ENCODE results near the gene FOXS1. TPM values are rescaled to one million over a fixed set of nuclear protein-coding genes. Genes with fewer than 3 reads are reported as not detected.

Gene FOXS1
- total RNA-seq, 1 donor from 2014 or later = 3.3 TPM

DNA sequence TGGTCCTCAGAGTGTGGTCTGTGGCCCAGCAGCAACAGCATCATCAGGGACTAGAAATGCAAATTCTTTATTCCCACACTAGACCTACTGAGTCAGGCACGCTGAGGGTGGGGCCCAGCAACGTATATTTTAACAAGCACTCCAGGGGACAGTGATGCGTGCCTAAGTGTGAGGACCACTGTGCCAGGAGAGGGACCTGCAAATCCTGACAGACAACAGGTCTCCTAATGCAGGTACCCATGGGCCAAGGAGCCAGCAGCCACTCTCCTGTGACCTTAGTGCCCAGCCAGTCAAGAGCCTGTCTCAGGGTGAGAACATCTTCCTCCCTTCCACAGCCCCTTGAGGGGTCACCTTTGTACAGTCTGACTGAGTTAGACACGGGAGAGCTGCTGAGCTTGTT is 34.2 kb downstream of the FOXS1 start:
- no peak overlapping the region for H3K27ac ChIP-seq
- no peaks in the 10 kb centered on the region for H3K27me3 ChIP-seq
- ATAC-seq (no peak), DNase-seq (no peak)
- no peaks in the 10 kb centered on the region for H3K9me3 ChIP-seq
- H3K4me3 ChIP-seq = no peak overlapping the region
- H3K36me3 ChIP-seq = no peaks in the 10 kb centered on the region
- intact Hi-C loops (cut with DNase I) = no loop called here
- TF ChIP-seq, protein P1, sequence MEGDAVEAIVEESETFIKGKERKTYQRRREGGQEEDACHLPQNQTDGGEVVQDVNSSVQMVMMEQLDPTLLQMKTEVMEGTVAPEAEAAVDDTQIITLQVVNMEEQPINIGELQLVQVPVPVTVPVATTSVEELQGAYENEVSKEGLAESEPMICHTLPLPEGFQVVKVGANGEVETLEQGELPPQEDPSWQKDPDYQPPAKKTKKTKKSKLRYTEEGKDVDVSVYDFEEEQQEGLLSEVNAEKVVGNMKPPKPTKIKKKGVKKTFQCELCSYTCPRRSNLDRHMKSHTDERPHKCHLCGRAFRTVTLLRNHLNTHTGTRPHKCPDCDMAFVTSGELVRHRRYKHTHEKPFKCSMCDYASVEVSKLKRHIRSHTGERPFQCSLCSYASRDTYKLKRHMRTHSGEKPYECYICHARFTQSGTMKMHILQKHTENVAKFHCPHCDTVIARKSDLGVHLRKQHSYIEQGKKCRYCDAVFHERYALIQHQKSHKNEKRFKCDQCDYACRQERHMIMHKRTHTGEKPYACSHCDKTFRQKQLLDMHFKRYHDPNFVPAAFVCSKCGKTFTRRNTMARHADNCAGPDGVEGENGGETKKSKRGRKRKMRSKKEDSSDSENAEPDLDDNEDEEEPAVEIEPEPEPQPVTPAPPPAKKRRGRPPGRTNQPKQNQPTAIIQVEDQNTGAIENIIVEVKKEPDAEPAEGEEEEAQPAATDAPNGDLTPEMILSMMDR (IDR thresholded peaks at IDR 0.05) = no peak
- peaks cover 11% of the 10 kb centered on the region for H3K4me1 ChIP-seq

DNA sequence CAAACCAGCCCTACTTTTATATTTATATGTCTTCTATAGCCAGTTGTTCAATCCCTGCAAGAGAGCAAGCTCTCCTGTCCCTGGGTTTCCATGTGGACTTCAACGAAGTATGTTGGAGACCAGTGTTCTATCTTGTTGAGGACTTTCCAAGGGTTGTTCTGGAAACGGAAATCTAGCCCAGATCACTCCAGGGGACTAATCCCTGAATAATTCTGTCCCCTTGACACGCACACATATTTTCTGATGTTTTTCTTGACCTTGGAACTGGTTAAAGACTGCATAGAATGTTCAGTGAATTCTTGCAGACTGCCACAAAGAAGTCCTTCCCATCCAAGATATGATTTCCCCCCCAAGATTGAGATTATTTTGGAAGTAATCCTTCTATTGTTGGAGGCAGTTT is 35.7 kb downstream of the FOXS1 start:
- Histone ChIP-seq H3K4me1 (peaks cover 3% of the 10 kb centered on the region), H3K36me3 (no peaks in the 10 kb centered on the region), H3K9me3 (no peaks in the 10 kb centered on the region), H3K27me3 (no peaks in the 10 kb centered on the region), H3K27ac (no peak overlapping the region), H3K4me3 (no peak overlapping the region)
- ATAC-seq = no peak
- intact Hi-C loops (cut with DNase I) = no loop called here
- DNase-seq = no peak
- TF ChIP-seq, protein P1 (IDR thresholded peaks at IDR 0.05) = no peak

DNA sequence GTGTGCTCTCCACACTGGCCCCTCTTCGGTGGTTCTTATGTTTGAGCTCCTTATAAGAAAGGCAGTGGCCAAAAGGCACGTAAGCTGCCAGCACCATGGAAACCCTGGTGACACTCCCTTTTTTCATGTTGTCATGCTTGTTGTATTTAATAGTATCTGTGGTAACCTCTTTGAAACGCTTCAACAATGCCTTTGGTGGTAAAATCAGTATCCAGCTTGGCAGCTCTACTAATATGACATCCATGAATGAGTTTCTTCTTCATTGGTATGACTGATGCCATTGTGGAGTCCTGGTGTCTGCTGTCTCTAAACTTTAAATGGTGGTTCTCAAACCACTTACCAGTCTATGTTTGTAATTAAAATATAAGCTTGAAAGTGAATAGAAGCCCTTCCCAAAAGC is 36.9 kb downstream of the FOXS1 start:
- H3K9me3 ChIP-seq = no peaks in the 10 kb centered on the region
- H3K4me3 ChIP-seq = no peak overlapping the region
- ATAC-seq (no peak), DNase-seq (no peak)
- intact Hi-C loops (cut with DNase I) = no loop called here
- TF ChIP-seq, protein P1 (IDR thresholded peaks at IDR 0.05) = no peak
- no peaks in the 10 kb centered on the region for H3K27me3 ChIP-seq
- no peaks in the 10 kb centered on the region for H3K36me3 ChIP-seq
- no peak overlapping the region for H3K27ac ChIP-seq
- no peaks in the 10 kb centered on the region for H3K4me1 ChIP-seq

DNA sequence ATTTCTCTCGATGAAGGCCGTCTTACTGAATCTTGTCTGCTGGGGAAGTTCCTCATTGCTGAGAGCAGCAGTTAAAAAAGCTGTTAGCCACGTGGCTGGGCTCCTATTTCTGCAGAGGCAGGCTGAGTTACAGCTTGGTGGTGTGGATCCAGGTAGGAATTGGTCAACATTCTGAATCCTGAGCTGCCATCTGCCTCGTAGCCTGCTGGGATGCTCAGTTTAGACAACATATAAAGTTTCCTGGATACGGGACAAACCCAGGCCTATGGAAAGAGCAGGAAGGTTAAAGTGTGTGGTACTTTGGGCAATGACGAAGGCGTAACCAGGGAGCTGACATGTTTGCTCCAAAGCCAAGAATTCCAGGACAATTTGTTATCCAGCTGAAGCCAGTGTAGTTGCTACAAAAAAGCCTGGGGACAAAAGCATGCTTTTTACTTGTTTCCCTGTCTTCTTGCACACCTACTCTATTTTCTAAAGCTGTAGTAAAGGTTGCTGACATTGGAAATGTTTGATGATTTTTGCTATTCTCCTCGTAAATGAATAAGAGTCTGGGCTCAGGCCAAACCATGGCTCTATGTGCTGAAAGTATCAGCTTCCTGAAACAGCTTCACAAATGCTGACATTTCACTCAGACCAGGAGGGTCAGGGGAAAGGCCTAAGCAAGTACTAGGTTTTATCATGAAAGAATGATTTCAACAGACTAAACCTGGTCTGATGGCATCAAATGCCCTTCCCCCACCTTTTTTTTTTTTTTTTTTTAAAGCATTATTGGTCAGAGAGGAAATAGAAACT is 38.6 kb downstream of the FOXS1 start:
- H3K27me3 ChIP-seq = no peaks in the 10 kb centered on the region
- H3K9me3 ChIP-seq = no peaks in the 10 kb centered on the region
- no peak overlapping the region for H3K4me3 ChIP-seq
- peak; percentile 31 for ATAC-seq
- no peak for DNase-seq
- intact Hi-C loops (cut with DNase I) = no loop called here
- H3K27ac ChIP-seq = no peak overlapping the region
- H3K4me1 ChIP-seq = no peaks in the 10 kb centered on the region
- no peaks in the 10 kb centered on the region for H3K36me3 ChIP-seq
- TF ChIP-seq, protein P1 (IDR thresholded peaks at IDR 0.05) = no peak

DNA sequence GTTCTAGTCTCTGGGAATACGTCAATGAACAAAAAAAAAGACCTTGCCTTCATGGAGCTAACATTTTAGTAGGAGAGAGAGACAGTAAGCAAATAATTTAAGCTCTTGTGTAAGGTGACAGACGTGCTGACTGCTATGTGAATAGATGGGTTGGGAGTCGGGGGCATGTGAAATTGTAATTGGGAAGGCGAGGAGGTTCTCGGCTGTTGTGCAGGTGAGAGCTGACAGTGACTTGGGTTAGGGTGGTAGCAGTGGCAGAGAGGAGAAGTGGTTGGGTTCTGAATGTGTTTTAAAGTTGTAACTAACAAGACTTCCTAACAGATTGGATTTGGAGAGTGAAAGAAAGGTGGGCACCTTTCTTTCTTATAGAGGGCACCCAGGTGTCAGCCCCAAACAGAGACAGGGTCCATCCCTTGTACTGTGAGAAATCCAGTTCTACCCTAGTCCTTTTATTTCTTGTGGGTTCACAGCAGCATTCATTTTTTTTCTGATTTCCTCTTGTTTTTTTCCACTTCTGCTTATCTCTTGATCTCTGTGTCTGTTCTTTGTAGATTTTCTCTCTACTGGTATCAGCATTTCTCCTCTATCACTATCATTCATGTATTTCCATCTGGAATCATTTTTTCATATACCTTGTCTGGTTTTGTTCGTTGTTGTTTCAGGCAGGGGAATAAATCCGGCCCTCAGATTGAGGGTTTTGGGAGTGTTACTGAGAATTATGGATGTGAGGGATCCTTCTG is 41.7 kb downstream of the FOXS1 start:
- TF ChIP-seq, protein P1 (IDR thresholded peaks at IDR 0.05) = no peak
- H3K4me1 ChIP-seq = no peaks in the 10 kb centered on the region
- no peaks in the 10 kb centered on the region for H3K9me3 ChIP-seq
- H3K36me3 ChIP-seq = no peaks in the 10 kb centered on the region
- H3K27me3 ChIP-seq = no peaks in the 10 kb centered on the region
- DNase-seq = no peak
- ATAC-seq = no peak
- no peak overlapping the region for H3K27ac ChIP-seq
- intact Hi-C loops (cut with DNase I) = no loop called here
- H3K4me3 ChIP-seq = no peak overlapping the region

Data from upper lobe of right lung (tissue), 1 donor.